Sciatic nerve (tissue), 2 donors: ENCODE data around the gene TRPV4. TPM values are rescaled to one million over a fixed set of nuclear protein-coding genes. Genes with fewer than 3 reads are reported as not detected.
A peak's percentile ranks its signal among the peaks of the same experiment; 100 is the strongest.

Source experiments
- ATAC-seq: fragments of 200-7000 bp; cut with Tn5 transposase; one replicate; pipeline ENCODE4 v1.9.1; 2020; ENCODE audit warnings: mild to moderate bottlenecking, moderate library complexity
- DNase-seq: peaks from one replicate; pipeline ENCODE4 v3.0.0-alpha.2; 2020; ENCODE audit warnings: low spot score
- intact Hi-C: fragments of 100-400 bp; cut with DNase I; formaldehyde crosslinking; loops from one replicate; pipeline ENCODE4 v1.14.2; 2022
- total RNA-seq: library from RNA; stranded (reverse); fragmentation: NEBNext Ultra II Directional; extraction: Animal tissue kit (Norgen Biotek cat#: 25700); gene quantifications from one replicate; pipeline ENCODE4 v1.2.1, GENCODE V29; 2021
- donor health status: DM: no; HTN: no; CAD: no.
- donor health status: DM: no; HTN: no; CAD: no.

TRPV4 gene
- total RNA-seq, 1 donor from 2014 or later, result 1.3 TPM

DNA sequence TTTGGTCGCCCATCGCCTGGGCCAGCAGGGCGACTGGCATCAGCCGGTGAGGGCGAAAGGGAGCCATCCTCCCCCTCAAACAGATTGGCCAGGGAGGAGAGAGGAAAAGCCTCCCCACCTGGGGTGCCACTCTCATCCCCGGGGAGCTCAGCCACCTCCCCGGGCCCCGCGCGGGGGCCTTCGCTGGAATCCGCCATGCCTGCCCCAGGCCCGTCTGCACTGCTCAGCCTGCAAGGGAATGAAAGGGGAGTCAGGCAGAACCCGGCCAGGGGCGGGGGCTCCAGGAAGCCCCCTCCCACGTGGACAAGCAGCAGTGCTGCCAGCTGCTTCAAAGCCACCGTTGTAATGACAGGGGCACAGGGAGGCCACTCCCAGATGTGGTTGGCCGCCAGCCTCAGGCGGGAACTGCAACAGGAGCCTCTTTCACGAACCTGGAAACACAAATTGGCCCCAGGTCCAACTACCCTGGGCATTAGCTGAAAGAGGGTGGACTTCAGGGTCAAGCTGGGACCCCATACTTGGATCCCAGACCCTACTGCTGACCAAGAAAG is 18.5 kb downstream of the TRPV4 start:
- no peak for DNase-seq
- intact Hi-C loops, result no loop called here

DNA sequence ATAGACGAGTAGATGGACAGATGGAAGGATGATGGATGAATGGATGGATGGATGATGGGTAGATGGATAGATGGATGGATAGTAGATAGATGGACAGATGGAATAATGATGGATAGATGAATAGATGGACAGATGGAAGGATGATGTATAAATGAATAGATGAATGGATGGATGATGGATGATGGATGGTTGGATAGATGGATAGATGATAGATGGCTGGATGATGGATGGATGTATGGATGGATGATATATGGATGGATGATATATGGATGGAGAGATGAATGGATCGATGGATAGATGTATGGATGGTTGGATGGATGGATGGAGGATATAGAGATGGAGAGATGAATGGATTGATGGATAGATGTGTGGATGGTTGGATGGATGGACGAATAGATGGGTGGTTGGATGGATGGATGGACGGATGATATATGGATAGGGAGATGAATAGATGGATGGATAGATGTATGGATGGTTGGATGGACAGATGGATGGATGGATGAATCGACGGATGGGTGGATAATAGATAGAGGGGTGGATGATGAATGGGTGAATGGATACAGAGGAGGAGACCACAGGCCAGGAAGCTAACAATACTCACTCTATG is 19.3 kb downstream of the TRPV4 start:
- intact Hi-C loops, result no loop called here
- ATAC-seq, result no peak
- DNase-seq, result no peak

More for the DNA sequence above, 18.5 kb downstream of the TRPV4 start:
- no peak for ATAC-seq

GRCh38 chr12:109811624-109811995 is 21.6 kb downstream of the TRPV4 start:
- intact Hi-C loops, result no loop called here
- no peak for ATAC-seq
- DNase-seq, result no peak

DNA sequence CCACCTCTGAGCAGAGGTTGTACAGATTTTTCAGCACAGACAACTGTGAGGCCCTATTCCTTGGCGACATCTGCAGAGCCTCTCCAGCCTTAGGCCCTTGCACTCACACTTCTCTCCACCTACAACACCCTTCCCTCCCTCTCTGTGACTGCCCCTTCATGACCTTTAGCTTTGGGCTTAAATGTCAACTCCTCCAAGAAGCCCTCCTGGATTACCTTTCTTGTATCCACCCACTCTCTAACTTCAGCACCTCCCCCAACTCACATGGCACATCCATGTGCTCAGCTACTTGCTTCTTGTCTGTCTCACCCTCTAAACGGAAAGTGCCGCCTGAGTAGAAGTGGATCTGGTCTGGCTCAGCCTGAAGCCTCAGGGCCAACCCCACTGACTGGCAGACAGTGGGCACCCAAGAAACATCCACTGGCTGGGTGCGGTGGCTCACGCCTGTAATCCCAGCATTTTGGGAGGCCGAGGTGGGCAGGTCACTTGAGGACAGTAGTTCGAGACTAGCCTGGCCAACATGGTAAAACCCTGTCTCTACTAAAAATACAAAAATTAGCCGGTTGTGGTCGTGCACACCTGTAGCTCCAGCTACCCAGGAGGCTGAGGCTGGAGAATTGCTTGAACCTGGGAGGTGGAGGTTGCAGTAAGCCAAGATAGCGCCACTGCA is 22.1 kb downstream of the TRPV4 start:
- intact Hi-C loops, result no loop called here
- no peak for DNase-seq
- no peak for ATAC-seq

- intact Hi-C loops, result loop anchor here (5.0 kb wide), 1 partner anchor 73 kb away; the partner anchor contains the start of gene GLTP
- DNase-seq (no peak), ATAC-seq (no peak)
Measured at GRCh38 chr12:109808876-109809646, 24.1 kb downstream of the TRPV4 start.

DNA sequence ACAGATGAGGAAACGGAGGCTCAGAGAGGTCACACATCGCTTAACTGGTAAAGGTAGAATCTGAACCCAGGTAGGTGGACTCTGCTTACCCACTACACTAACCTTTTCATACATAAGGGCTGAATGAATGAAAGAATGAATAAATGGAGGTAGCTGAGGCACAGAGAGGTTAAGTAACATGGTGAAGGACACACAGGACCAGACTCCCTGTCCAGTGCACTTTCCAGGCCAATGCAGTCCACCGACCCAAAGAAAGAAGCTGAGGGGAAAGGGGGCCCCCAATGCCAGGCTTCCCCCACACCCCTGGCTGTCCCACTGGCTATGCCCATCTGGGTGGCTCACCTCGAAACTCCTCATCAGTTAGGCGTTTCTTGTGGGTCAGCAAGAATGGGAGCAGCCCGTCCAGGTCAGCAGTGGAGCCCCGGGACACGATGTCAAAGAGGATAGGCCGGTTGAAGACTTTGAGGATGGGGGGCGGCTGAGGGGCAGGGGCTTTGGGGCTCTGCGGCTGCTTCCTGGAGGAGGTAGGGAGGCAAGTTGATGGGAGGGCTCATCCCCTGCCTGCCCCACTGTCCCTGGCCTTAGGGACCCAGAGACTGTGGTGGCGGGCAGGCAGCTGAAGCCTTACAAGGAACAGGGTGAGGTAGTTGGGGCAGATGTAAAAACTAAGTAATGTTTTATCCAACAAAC is 25.1 kb downstream of the TRPV4 start:
- DNase-seq (no peak), ATAC-seq (no peak)
- intact Hi-C loops, result loop anchor here (5.0 kb wide), 1 partner anchor 74 kb away; the partner anchor contains the start of gene GLTP

- intact Hi-C loops, result loop anchor here (5.0 kb wide), 1 partner anchor 77 kb away; the partner anchor contains the start of gene GLTP
- DNase-seq (peak; percentile 83), ATAC-seq (peak; percentile 93)
Measured at GRCh38 chr12:109804820-109805761, 28.1 kb downstream of the TRPV4 start.

GRCh38 chr12:109803678-109804077 is 29.5 kb downstream of the TRPV4 start:
- intact Hi-C loops, result no loop called here
- no peak for ATAC-seq

GRCh38 chr12:109802828-109803227 is 30.4 kb downstream of the TRPV4 start:
- intact Hi-C loops, result no loop called here
- no peak for ATAC-seq
- DNase-seq, result no peak

More at GRCh38 chr12:109803678-109804077, 29.5 kb downstream of the TRPV4 start:
- DNase-seq, result no peak

DNA sequence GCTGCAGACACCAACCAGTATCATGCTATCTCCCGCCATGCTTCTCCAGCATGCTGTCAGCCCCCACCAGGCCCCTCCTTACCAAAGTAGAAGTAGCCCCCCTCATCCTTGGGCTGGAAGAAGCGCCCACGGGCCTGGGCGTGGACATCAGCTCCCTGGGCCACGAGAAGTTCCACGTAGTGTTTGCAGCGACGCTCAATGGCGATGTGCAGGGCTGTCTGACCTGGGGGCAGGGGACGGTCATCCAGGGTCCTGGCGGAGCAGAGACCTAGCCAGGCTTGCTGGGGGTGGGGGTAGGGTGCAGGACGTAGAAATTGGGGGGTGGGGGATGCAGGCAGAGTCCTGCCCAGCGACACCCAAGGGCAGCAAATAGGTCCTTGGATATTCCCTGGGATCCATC is 32.7 kb downstream of the TRPV4 start:
- intact Hi-C loops, result no loop called here

DNA sequence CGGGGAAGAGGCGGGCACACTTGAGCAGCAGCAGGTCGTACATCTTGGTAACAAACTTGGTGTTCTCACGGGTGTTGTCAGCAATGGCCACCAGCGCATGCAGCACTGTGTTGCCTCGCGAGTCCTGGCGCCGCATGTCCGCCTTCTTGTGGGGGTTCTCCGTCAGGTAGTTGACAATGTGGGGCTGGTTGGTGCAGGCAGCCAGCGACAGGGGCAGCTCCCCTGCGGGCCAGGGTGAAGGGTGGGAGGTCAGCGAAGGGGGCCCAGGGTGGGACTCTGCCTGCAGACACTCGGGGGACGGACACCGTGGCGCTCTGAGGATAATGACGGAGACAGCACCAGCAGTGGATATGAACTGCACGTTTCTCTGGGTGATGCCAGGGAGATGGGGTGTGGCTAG is 34.5 kb downstream of the TRPV4 start:
- ATAC-seq, result no peak
- DNase-seq, result no peak
- intact Hi-C loops, result no loop called here

More for the DNA sequence above, 32.7 kb downstream of the TRPV4 start:
- ATAC-seq (no peak), DNase-seq (no peak)

DNA sequence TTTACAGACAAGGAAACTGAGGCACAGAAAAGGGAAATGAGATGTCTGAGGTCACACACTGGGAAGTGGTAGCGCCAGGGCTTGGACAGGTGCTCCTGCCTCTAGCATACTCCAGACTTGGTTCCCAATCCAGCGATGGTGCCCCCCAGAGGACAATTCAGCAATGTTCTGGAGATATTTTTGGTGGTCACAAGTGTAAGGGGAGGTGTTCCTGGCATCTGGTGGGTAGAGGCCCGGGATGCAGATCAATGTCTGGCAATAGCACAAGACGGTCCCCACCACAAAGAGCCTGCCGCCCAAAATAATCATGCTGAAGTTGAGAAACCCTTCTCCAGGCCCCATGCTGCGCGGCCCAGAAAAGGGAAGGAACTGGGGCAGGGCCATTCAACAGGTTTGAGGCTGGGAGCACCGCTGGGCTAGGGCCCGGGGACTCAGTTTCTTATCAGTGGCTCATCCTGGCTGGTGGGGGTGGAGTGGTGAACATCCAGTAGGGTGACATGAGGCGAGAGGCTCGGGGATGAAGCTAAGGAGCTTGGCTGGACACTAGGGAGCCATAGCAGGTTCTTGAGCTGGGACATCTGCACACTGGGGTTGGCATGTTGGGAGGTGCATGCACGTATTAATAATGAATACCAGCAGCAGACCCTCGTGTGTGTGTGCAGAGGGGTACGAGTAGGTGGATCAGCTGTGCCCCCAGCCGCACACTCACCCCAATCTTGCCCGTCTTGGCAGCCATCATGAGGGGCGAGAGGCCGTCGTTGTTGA is 35.1 kb downstream of the TRPV4 start:
- intact Hi-C loops, result no loop called here
- ATAC-seq, result no peak

GRCh38 chr12:109796057-109796456 is 37.1 kb downstream of the TRPV4 start:
- intact Hi-C loops, result no loop called here
- ATAC-seq (no peak), DNase-seq (no peak)

More for the DNA sequence above, 35.1 kb downstream of the TRPV4 start:
- no peak for DNase-seq

DNA sequence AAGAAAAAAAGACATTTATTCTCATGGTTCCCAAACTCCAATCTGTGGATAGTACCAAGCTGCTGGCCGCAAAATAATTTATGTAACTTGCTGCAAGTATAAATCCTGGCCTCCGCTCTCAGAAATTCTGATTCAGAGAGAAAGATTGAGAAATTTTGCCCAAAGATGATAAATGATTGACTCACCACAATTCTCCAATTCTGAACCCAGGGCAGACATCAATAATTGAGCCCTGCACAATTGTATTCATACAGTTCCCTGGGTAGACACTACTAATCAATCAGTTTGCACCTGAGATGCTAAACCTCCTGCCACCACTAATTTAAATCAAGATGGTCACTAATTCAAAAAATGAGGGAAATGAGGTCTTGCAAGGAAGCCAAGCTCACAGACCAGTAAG is 38.2 kb downstream of the TRPV4 start:
- no peak for ATAC-seq
- intact Hi-C loops, result no loop called here
- DNase-seq, result no peak

DNA sequence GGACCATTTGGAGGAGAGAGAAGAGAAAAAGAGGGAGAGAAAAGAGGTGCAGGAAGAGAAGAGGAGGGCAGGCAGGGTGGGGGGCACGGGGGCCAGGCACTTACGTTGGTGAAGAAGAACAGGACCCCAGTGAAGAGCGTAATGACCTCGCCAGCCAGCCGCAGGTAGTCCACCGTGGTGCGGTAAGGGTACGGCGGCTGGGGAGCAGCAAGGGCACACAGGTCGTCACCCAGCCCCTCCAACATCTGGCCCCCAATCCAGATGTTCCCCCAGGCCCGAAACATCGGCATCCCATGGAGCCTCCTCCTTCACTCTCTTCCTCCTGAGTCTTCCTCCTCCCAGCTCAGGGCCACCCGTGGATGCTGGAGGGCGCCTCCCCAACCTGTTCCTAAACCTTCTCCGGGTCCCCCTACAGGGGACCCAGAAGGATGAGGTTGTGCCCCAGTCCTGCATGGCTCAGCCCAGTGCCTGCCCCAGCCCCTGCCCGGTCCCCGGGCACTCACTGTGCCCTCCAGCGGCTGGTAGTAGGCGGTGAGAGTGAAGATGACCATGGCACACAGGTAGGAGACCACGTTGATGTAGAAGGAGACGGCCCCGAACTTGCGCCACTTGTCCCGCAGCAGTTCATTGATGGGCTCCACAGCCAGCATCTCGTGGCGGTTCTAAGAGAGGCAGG is 39.2 kb downstream of the TRPV4 start:
- DNase-seq, result no peak
- intact Hi-C loops, result no loop called here
- no peak for ATAC-seq

DNA sequence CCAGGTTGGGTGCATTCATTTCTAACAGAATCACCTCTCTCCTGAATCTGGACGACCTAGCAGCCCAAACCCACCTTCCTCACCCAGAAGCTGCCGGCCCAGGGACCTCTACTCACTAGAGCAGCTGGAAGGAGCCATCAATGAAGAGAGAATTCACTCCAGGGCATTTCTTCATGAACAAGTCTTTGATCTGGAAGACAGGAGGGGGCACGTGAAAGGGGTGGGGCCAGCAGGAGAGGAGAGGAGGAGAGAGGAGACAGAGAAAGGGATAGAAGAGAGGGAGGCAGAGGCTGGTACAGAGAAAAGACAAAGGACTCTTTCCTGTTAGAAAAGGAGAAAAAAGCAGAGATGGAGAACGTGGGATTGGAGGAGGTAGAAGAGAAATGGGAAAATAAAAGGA is 39.8 kb downstream of the TRPV4 start:
- no peak for DNase-seq
- ATAC-seq, result no peak
- intact Hi-C loops, result no loop called here

- DNase-seq (no peak), ATAC-seq (no peak)
- intact Hi-C loops, result no loop called here
Measured at GRCh38 chr12:109792992-109793391, 40.2 kb downstream of the TRPV4 start.
